Stomach (tissue), 9 donors: ENCODE results near the gene PDE3A. TPM values are rescaled to one million over a fixed set of nuclear protein-coding genes. Genes with fewer than 3 reads are reported as not detected.

Experiments
- DNase-seq, 2 donors: peaks; one replicate each; pipeline versions ENCODE4 v3.0.0 to v3.0.0-alpha.2; 2013 to 2019
- H3K27ac ChIP-seq, 5 donors: fragments of 200-600 bp in 4 of 5; sonication (generic) in 4 of 5; one replicate each; pipeline ENCODE4 v1.5.1; 2013 to 2019; ENCODE audit warnings: mild to moderate bottlenecking in 1 of 5, moderate library complexity in 1 of 5
- H3K27me3 ChIP-seq, 3 donors: fragments of 200-600 bp; sonication (generic); one replicate each; pipeline ENCODE4 v1.5.1; 2017 to 2019; ENCODE audit warnings: mixed run types in 1 of 3
- H3K36me3 ChIP-seq, 4 donors: fragments of 200-600 bp; sonication (generic); 1 replicate in 3 of 4; 2 replicates in 1 of 4; pipeline ENCODE4 v1.5.1; 2016 to 2019
- H3K4me1 ChIP-seq, 4 donors: fragments of 200-600 bp; sonication (generic); one replicate each; pipeline ENCODE4 v1.5.1; 2016 to 2019
- H3K4me3 ChIP-seq, 4 donors: fragments of 200-600 bp; sonication (generic) in 3 of 4; one replicate each; pipeline ENCODE4 v1.5.1; 2016 to 2019; ENCODE audit warnings: mild to moderate bottlenecking in 1 of 4
- H3K9me3 ChIP-seq, 4 donors: fragments of 200-600 bp; sonication (generic); one replicate each; pipeline ENCODE4 v1.5.1; 2016 to 2019
- CTCF ChIP-seq, 7 experiments: fragments of 450-650 bp in 4 of 7; fragments of 200-600 bp in 3 of 7; sonication (generic) in 3 of 7; IDR thresholded peaks; one replicate each; pipeline ENCODE4 v1.5.1; 2016 to 2019; ENCODE audit warnings: antibody characterized with exemption in 7 of 7, control low read depth in 2 of 7, mild to moderate bottlenecking in 1 of 7
- EP300 ChIP-seq: sonication (generic); formaldehyde crosslinking; IDR thresholded peaks from one replicate; pipeline ENCODE4 v1.6.1; 2017; ENCODE audit warnings: antibody characterized with exemption
- POLR2A ChIP-seq, 4 donors: fragments of 450-650 bp; IDR thresholded peaks; one replicate each; pipeline ENCODE4 v1.6.1; 2016; ENCODE audit warnings: antibody characterized with exemption in 4 of 4, control low read depth in 2 of 4, mild to moderate bottlenecking in 1 of 4, moderate library complexity in 1 of 4
- POLR2AphosphoS5 ChIP-seq, 3 donors: sonication (generic); formaldehyde crosslinking; IDR thresholded peaks; one replicate each; pipeline ENCODE4 v1.6.1; 2016; ENCODE audit warnings: antibody characterized with exemption in 3 of 3
- WGBS, 5 donors: extraction: QIAGEN DNeasy Blood & Tissue Kit in 3 of 5; methylation state at CpG; one replicate each; pipeline versions ENCODE4 v1.1.5 to v1.1.7; 2013 to 2018; 5-methylcytosine and 5-hydroxymethylcytosine counted together
- intact Hi-C: fragments of 100-400 bp; cut with DNase I; formaldehyde crosslinking; loops from one replicate; pipeline ENCODE4 v1.15.1; 2023; ENCODE audit warnings: low total_unique reads
- polyA plus RNA-seq, 3 donors: library from polyadenylated mRNA; stranded (reverse); fragments of 200-250 nt; gene quantifications; one replicate each; pipeline ENCODE4 v1.2.3, GENCODE V29; 2013
- total RNA-seq, 5 donors: library from RNA; depleted of rRNA; stranded (reverse); fragments of >200 nt; gene quantifications; one replicate each; pipeline versions ENCODE4 v1.1.0 to v1.2.3, GENCODE V29; 2014 to 2016
- donor health status: healthy with polysubstance abuse.
- donor health status: Bipolar disorder and iron deficiency.
- donor health status: healthy.

The PDE3A gene
- total and polyA plus RNA-seq, 8 donors = 0.19 to 50.9 (median 12.0) TPM

DNA sequence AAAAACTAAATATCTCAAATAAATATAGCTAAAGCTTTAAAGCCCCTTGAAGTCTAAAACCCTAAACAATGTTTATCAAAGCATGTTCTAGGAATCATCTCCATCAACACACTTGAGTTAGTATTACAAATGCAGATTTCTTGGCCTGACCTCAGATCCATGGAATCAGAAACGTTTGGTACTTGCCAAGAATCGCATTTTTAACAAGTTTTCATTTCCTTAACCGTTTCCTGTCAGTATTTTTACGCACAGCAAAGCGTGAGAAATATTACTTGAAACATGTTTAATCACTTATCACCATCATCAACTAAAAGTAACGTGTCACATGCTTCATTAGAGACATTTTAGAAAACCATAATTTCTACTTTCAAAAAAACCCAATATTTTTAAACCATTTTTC, 336.5 kb downstream of the PDE3A start:
- H3K27ac ChIP-seq = no peak overlapping the region
- TF ChIP-seq CTCF (IDR thresholded peaks at IDR 0.05) = no peak
- no peak for TF ChIP-seq POLR2AphosphoS5 (IDR thresholded peaks at IDR 0.05)
- no peak for TF ChIP-seq EP300
- TF ChIP-seq POLR2A (IDR thresholded peaks at IDR 0.05) = no peak
- DNase-seq = no peak
- no peaks in the 10 kb centered on the region for H3K4me1 ChIP-seq
- no peak overlapping the region for H3K4me3 ChIP-seq
- H3K9me3 ChIP-seq = no peaks in the 10 kb centered on the region
- H3K27me3 ChIP-seq = no peaks in the 10 kb centered on the region
- H3K36me3 ChIP-seq = no peaks in the 10 kb centered on the region
- WGBS, 5 donors = 51 to 63% (median 57%) methylated on average over 6 of the region's 6 CpGs
- intact Hi-C loops = no loop called here

- Histone ChIP-seq H3K4me3 (no peak overlapping the region), H3K27me3 (no peaks in the 10 kb centered on the region), H3K36me3 (no peaks in the 10 kb centered on the region), H3K27ac (no peak overlapping the region), H3K4me1 (peaks cover 0 to 7% (median 0%) of the 10 kb centered on the region in 4 donors), H3K9me3 (no peaks in the 10 kb centered on the region)
- WGBS, 5 donors = 38 to 54% (median 49%) methylated on average over 3 of the region's 3 CpGs
- TF ChIP-seq POLR2A (IDR thresholded peaks at IDR 0.05) (no peak), EP300 (no peak), CTCF (IDR thresholded peaks at IDR 0.05) (no peak), POLR2AphosphoS5 (IDR thresholded peaks at IDR 0.05) (no peak)
- DNase-seq = no peak
- intact Hi-C loops = no loop called here
These were observed 343.5 kb downstream of the PDE3A start for GRCh38 chr12:20711846-20712245.

- 36 to 52% (median 38%) methylated on average over 2 of the region's 2 CpGs for WGBS, 5 donors
- no peaks in the 10 kb centered on the region for H3K9me3 ChIP-seq
- no peaks in the 10 kb centered on the region for H3K27me3 ChIP-seq
- peak in 1 of 2 donors; percentile 45 for DNase-seq
- no peak for TF ChIP-seq EP300
- peak in 1 of 7 experiments; percentile 27 for TF ChIP-seq CTCF (IDR thresholded peaks at IDR 0.05)
- no peak for TF ChIP-seq POLR2AphosphoS5 (IDR thresholded peaks at IDR 0.05)
- TF ChIP-seq POLR2A (IDR thresholded peaks at IDR 0.05) = no peak
- intact Hi-C loops = no loop called here
- H3K4me3 ChIP-seq = no peak overlapping the region
- no peaks in the 10 kb centered on the region for H3K36me3 ChIP-seq
- H3K4me1 ChIP-seq = peaks cover 0 to 8% (median 0%) of the 10 kb centered on the region in 4 donors
- H3K27ac ChIP-seq = peak overlapping the region in 2 of 5 donors; percentile 1 to 33
These were observed 347.7 kb downstream of the PDE3A start for GRCh38 chr12:20716037-20716436.

- H3K4me3 ChIP-seq = no peak overlapping the region
- intact Hi-C loops = no loop called here
- H3K36me3 ChIP-seq = no peaks in the 10 kb centered on the region
- H3K4me1 ChIP-seq = peaks cover 0 to 8% (median 0%) of the 10 kb centered on the region in 4 donors
- TF ChIP-seq CTCF (IDR thresholded peaks at IDR 0.05) (no peak), POLR2A (IDR thresholded peaks at IDR 0.05) (no peak), EP300 (no peak), POLR2AphosphoS5 (IDR thresholded peaks at IDR 0.05) (no peak)
- 17 to 63% (median 39%) methylated on average over 1 of the region's 1 CpG for WGBS, 5 donors
- DNase-seq = no peak
- no peaks in the 10 kb centered on the region for H3K27me3 ChIP-seq
- no peaks in the 10 kb centered on the region for H3K9me3 ChIP-seq
- no peak overlapping the region for H3K27ac ChIP-seq
These were observed 348.6 kb downstream of the PDE3A start for GRCh38 chr12:20716985-20717384.
